MM.1S (cell line): ENCODE results near the gene TMEM95.

Experiments
- CTCF ChIP-seq: fragments of 300-600 bp; sonication (generic); IDR thresholded peaks from 2 replicates; pipeline ENCODE4 v1.5.1; 2016; ENCODE audit warnings: antibody characterized with exemption, low read length, mixed read lengths
- EZH2 ChIP-seq: fragments of 300-600 bp; sonication (generic); optimal IDR thresholded peaks from 2 replicates; pipeline ENCODE3; 2017; ENCODE audit warnings: low read depth, mild to moderate bottlenecking, antibody characterized with exemption, low read length, mixed read lengths
- EZH2phosphoT487 ChIP-seq: fragments of 300-600 bp; sonication (generic); IDR thresholded peaks from 2 replicates; pipeline ENCODE4 v1.6.1; 2018; ENCODE audit warnings: antibody characterized with exemption, low read length

GRCh38 chr17:7346761-7347614, 8.0 kb upstream of the TMEM95 start:
- TF ChIP-seq CTCF (no peak), EZH2phosphoT487 (no peak), EZH2 (no peak)
